SU-DHL-6 (cell line): Measurements from ENCODE around the gene CNBP.

Experiments used
- H2AFZ ChIP-seq: fragments of 200-600 bp; sonication (generic); 2 replicates; pipeline ENCODE4 v1.6.1; 2014; ENCODE audit warnings: low read depth, mild to moderate bottlenecking, moderate library complexity, mixed read lengths, antibody characterized with exemption, low read length; ENCODE audit not compliant: severe bottlenecking
- H3F3A ChIP-seq: fragments of 200-600 bp; shearing (Covaris generic); 2 replicates; pipeline ENCODE4 v1.6.0; 2016; ENCODE audit warnings: antibody characterized with exemption, mild to moderate bottlenecking; ENCODE audit not compliant: insufficient read depth
- H3K27ac ChIP-seq: fragments of 200-600 bp; sonication (generic); 2 replicates; pipeline ENCODE4 v1.5.1; 2016; ENCODE audit warnings: low read depth, mild to moderate bottlenecking, low read length, moderate library complexity, mixed read lengths
- H3K27me3 ChIP-seq: fragments of 200-600 bp; sonication (generic), shearing (Covaris generic); 2 replicates; pipeline ENCODE4 v1.6.0; 2014; ENCODE audit warnings: mild to moderate bottlenecking, low read length
- H3K36me3 ChIP-seq: fragments of 200-600 bp; sonication (generic); 2 replicates; pipeline ENCODE4 v1.6.1; 2014; ENCODE audit warnings: mild to moderate bottlenecking, low read length, mixed read lengths
- H3K4me2 ChIP-seq: fragments of 300-600, 200-600 bp; shearing (Covaris generic), sonication (generic); 2 replicates; pipeline ENCODE4 v1.6.0; 2014; ENCODE audit warnings: low read length, low read depth, mild to moderate bottlenecking; ENCODE audit not compliant: poor library complexity, severe bottlenecking
- H3K4me3 ChIP-seq: fragments of 200-600 bp; sonication (generic); 2 replicates; pipeline ENCODE4 v1.5.1; 2014; ENCODE audit warnings: antibody characterized with exemption, low read length, mild to moderate bottlenecking, mixed read lengths; ENCODE audit not compliant: insufficient read depth, poor library complexity, severe bottlenecking
- H3K79me2 ChIP-seq: fragments of 200-600 bp; sonication (generic); 2 replicates; pipeline ENCODE4 v1.6.1; 2014; ENCODE audit warnings: mild to moderate bottlenecking, low read length, moderate library complexity; ENCODE audit not compliant: insufficient read depth
- H3K9ac ChIP-seq: fragments of 200-600 bp; sonication (generic); 2 replicates; pipeline ENCODE4 v1.7.0; 2014; ENCODE audit warnings: mild to moderate bottlenecking, low read length
- H3K9me2 ChIP-seq: fragments of 200-600 bp; sonication (generic); replicated peaks from 2 replicates; pipeline ENCODE4 v1.6.1; 2014; ENCODE audit warnings: low read length; ENCODE audit not compliant: insufficient read depth
- H3K9me3 ChIP-seq: fragments of 200-600 bp; sonication (generic); 2 replicates; pipeline ENCODE4 v1.6.1; 2014; ENCODE audit warnings: low read length, mixed read lengths; ENCODE audit not compliant: insufficient read depth
- H4K20me1 ChIP-seq: fragments of 200-600 bp; sonication (generic); 2 replicates; pipeline ENCODE4 v1.6.1; 2014; ENCODE audit warnings: low read depth, mild to moderate bottlenecking, antibody characterized with exemption, low read length, moderate library complexity, mixed read lengths
- CTCF ChIP-seq: fragments of 200-600 bp; sonication (generic); IDR thresholded peaks from one replicate; pipeline ENCODE4 v1.5.1; 2017; ENCODE audit warnings: antibody characterized with exemption, mild to moderate bottlenecking, low read length, moderate library complexity; ENCODE audit not compliant: insufficient read depth, poor library complexity, severe bottlenecking
- EZH2phosphoT487 ChIP-seq: fragments of 200-600 bp; sonication (generic), shearing (Covaris generic); conservative IDR thresholded peaks from 2 replicates; pipeline ENCODE4 v1.6.1; 2018; ENCODE audit warnings: mild to moderate bottlenecking, antibody characterized with exemption, low read length, moderate library complexity, mixed read lengths

The CNBP gene

DNA sequence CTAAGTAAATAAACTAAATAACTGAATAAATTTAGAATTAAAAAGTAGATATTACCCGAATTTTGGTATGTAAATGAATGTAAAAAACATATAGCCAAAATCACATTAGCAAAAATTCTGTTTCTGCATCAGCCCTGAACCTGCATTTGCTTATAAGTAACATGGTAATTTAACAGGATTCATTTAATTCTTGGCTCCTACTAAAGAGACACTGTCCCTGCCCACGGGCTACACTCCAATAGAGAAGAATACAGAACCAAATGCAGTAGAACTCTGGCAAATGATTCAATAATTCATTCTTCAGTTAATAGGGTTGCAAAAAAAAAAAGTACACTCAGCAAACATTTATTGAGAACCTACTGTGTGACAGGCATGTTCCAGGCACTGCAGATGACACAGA, 20.8 kb upstream of the CNBP start:
- Histone ChIP-seq H3F3A (no peaks in the 10 kb centered on the region), H3K4me2 (no peak overlapping the region), H4K20me1 (no peaks in the 10 kb centered on the region), H3K9me2 (no peaks in the 10 kb centered on the region), H3K36me3 (no peaks in the 10 kb centered on the region), H3K4me3 (no peak overlapping the region), H2AFZ (no peak overlapping the region), H3K27me3 (no peaks in the 10 kb centered on the region), H3K79me2 (no peaks in the 10 kb centered on the region), H3K9ac (no peak overlapping the region), H3K9me3 (no peaks in the 10 kb centered on the region), H3K27ac (no peak overlapping the region)
- TF ChIP-seq CTCF (no peak), EZH2phosphoT487 (no peak)

GRCh38 chr3:129199366-129199765, 15.7 kb upstream of the CNBP start:
- no peaks in the 10 kb centered on the region for H3K36me3 ChIP-seq
- no peak overlapping the region for H3K9ac ChIP-seq
- no peaks in the 10 kb centered on the region for H3K79me2 ChIP-seq
- H3K9me3 ChIP-seq: no peaks in the 10 kb centered on the region
- no peaks in the 10 kb centered on the region for H3K9me2 ChIP-seq
- H3K27me3 ChIP-seq: no peaks in the 10 kb centered on the region
- no peak overlapping the region for H3K27ac ChIP-seq
- no peak overlapping the region for H2AFZ ChIP-seq
- no peaks in the 10 kb centered on the region for H4K20me1 ChIP-seq
- H3F3A ChIP-seq: no peaks in the 10 kb centered on the region
- H3K4me2 ChIP-seq: no peak overlapping the region
- H3K4me3 ChIP-seq: no peak overlapping the region
- TF ChIP-seq CTCF (no peak), EZH2phosphoT487 (no peak)

DNA sequence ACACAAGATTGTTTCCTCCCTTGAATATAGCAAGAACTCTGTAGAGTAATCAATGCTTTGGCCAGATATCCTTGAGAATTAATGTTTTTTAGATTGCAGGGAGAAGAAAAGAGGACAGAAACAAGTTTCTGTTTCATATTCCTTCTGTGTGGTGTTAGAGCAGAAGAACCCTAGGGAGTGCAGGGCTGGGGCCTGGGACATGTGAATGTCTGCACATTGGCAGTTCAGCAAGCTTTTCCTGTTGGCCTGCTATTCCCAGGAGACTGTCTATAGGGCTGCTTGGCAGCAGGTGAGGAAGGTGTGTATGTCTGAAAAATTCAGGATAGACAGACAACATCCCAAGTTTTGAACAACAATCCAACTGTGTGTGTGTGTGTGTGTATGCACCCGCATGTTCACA, 13.6 kb upstream of the CNBP start:
- Histone ChIP-seq H3K27me3 (no peaks in the 10 kb centered on the region), H3K79me2 (no peaks in the 10 kb centered on the region), H3F3A (no peaks in the 10 kb centered on the region), H3K9me3 (no peaks in the 10 kb centered on the region), H3K9ac (no peak overlapping the region), H3K27ac (no peak overlapping the region), H3K4me2 (no peak overlapping the region), H3K36me3 (no peaks in the 10 kb centered on the region), H3K4me3 (no peak overlapping the region), H3K9me2 (no peaks in the 10 kb centered on the region), H4K20me1 (no peaks in the 10 kb centered on the region), H2AFZ (no peak overlapping the region)
- no peak for TF ChIP-seq CTCF
- TF ChIP-seq EZH2phosphoT487: no peak

DNA sequence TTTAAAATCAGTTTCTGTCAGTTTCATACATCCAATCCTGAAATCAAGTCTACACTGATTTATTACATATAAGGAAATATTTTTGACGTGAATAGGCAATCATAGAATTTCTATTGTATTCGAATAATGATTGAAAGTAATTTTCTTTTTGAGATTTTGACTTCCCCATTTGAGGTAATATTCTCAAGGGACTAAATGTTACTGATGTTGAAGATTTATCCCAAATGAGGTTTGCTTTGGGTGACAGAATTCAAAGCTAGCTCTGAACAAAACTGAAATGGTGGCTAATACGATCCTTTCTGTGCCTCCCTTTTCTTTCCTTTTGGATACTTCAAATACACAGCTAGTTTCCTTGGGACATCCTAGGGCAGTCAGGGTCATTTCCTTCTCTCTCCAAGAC, 12.9 kb upstream of the CNBP start:
- H3K9ac ChIP-seq: no peak overlapping the region
- no peaks in the 10 kb centered on the region for H3K9me2 ChIP-seq
- TF ChIP-seq CTCF (no peak), EZH2phosphoT487 (no peak)
- no peaks in the 10 kb centered on the region for H3K79me2 ChIP-seq
- no peak overlapping the region for H2AFZ ChIP-seq
- no peaks in the 10 kb centered on the region for H3K9me3 ChIP-seq
- H3K27ac ChIP-seq: no peak overlapping the region
- no peaks in the 10 kb centered on the region for H4K20me1 ChIP-seq
- no peaks in the 10 kb centered on the region for H3F3A ChIP-seq
- H3K27me3 ChIP-seq: no peaks in the 10 kb centered on the region
- no peak overlapping the region for H3K4me2 ChIP-seq
- no peak overlapping the region for H3K4me3 ChIP-seq
- no peaks in the 10 kb centered on the region for H3K36me3 ChIP-seq
